HG03103 (cell line): ENCODE measurements around the gene MTF2.

Source experiments
- ATAC-seq: cut with Tn5 transposase; IDR thresholded peaks from one replicate; pipeline ENCODE4 v1.9.1; 2021; ENCODE audit warnings: low read depth; ENCODE audit not compliant: unreplicated experiment

Gene MTF2

DNA sequence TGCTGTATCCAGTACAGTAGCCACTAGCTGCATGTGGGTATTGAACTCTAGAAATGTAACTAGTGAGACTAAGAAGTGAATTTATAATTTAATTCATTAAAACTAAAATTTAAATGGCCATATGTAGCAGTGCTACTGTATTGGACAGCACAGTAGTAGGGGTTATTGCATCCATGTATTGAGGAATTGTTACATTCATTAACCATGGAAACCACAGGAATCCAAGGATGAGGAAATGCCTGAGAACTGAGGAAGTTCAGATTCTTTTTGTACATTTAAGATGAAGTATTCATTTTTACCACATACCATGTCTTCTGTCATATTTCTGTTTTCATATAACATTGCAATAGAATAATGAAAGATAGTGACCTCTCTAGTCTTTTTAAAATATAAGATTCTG lies 2.6 kb downstream of the MTF2 start:
- ATAC-seq = no peak

DNA sequence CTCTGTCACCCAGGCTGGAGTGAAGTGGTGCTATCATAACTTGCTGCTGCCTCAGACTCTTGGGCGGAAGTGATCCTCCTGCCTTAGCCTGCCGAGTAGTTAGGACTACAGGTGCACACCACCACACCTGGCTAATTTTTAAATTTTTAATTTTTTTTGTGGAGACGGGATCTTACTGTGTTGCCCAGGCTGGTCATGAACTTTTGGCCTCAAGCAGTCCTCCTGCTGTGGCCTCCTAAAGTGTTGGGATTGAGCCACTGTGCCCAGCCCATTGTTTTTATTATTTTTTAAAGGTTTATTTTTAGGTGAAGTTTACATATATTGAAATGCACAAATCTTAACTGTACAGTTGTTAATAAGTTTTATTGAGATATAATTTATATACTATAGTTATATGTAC lies 3.2 kb downstream of the MTF2 start:
- ATAC-seq = no peak

DNA sequence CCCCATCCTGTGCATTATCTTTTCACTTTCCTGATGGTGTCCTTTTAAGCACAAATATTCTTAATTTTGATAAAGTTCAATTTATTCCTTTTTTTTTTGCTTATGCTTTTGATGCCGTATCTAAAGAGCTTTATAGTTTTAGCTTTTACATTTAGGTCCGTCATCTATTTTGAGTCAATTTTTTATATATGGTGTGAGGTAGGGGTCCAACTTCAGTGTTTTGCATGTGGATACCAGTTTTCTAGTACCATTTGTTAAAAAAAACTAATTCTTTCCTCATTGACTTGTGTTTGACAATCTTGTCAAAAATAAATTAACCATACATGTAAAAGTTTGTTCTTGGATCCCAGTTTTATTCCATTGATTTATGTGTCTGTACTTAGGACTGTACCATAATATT lies 4.9 kb downstream of the MTF2 start:
- ATAC-seq = no peak

DNA sequence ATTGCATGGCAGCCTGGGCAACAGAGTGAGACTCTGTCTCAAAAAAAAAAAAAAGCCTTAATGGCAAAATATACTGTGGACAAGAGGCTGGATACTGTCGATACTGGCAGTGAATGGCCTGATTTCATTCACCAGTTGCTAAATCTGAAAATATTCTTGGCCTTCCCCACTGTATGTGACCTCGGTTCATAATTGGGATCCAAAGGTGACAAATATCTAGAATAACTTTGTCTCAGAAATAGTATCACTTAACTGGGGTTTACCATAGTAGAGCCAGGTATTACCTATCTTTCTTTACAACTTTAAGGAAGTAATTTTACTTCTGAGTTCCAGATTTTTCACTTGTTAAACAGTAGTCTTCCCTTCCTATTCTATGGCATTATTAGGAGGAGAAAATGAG lies 8.4 kb downstream of the MTF2 start:
- no peak for ATAC-seq

DNA sequence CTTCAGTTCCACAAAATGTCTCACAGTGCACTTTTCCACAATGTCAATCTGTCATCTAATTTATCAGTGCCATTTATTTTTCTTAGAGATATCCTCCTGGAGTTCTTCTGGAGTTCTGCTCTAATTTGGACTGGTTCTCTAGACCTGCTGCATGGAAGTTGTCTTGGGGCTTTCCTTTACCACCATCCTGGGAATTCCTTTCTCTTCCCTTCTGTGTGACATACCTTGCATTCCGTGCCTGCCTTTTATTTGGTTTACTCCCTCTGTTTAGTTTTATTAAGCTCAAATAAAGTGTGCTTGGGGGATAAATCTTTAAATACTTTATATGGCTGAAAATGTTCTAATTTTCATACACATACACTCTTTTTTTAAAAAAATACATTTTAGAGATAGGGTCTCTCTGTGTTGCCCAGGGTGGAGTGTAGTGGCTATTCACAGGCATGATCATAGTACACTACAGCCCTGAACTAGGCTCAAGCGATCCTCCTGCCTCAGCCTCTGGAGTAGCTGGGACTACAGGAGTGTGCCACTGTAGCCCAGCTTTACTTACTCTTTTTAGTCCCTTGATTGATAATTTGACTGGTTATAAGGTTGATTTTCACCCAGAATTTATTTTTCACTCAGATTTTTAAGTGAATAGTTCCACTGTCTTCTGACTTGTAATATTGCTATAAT lies 14.4 kb downstream of the MTF2 start:
- ATAC-seq = no peak

DNA sequence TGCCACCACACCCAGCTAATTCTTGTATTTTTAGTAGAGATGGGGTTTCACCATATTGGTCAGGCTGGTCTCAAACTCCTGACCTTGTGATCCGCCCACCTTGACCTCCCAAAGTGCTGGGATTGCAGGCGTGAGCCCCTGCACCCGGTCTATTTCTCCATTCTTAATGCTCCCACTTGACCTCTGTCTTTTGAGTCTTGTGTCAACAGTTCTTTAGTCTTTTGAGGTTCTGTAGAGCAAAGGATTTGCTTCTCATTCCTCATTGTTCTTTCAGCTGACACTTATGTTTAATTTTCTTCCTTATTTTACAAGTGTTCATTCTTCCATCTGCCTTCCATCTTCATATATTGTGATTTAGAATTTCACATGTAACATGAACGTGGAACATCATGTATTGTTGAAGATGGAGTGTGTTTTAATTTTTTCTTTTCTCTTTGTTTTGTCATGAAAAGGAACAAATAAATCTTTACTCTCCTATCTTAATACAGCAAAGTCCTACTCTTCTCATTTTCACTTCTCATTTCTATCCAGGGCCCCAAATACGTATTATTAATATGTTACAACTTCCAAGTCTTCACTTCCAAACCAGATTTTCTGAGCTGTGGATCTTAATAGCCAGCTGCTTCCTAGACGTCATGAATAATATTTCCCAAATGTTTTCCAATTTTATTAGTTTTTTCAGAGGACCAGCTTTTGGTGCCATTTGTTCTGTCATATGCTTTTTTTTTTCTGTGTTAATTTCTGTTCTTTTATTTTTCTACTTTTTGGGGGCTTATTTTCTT lies 16.9 kb downstream of the MTF2 start:
- no peak for ATAC-seq

DNA sequence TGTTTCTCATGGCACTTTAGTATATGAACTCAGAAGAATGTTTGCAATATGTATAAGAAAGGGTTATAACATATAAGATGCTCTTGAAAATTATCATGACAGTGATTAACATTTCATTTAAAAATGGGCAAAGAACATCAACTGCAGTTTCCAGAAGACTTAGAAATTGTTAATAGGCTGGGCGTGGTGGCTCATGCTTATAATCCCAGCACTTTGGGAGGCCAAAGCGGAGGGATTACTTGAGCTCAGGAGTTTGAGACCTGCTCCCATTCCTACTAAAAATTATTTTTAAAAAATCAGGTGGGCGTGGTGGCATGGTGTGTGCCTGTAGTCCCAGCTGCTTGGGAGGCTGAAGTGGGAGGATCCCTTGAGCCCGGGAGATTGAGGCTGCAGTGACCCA lies 23.1 kb downstream of the MTF2 start:
- no peak for ATAC-seq

DNA sequence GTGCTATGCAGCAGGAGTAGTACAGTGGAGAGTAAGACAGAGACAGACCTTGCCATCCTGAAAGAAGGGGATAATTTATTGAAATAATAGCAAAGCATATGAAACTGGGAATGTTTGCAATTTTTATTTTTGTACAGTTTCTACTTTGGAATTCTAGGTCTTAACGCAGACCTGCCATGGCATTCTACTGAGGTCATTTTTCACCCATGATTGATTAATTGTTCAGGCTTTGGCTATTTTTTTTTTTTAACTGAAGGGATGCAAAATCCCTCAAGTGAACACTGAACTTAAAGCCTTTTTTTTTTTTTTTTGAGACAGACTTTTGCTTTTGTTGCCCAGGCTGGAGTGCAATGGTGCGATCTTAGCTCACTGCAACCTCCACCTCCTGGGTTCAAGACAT lies 27.1 kb downstream of the MTF2 start:
- no peak for ATAC-seq

DNA sequence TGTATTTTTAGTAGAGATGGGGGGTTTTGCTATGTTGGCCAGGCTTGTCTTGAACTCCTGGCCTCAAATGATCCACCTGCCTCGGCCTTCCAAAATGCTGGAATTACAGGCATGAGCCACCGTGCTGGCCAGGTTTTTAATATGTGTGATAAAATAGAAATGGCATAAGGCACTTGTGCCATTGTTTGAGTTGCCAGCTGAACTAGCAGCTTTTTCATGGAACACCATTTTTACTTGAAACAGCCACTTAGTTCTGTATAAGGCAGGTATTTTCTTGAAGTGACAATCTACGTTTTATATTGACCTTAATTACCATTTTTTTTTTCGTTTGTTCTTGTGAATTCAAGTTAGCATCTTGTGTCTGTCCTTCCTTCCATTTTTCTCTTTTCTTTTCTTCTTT lies 28.3 kb downstream of the MTF2 start:
- no peak for ATAC-seq

DNA sequence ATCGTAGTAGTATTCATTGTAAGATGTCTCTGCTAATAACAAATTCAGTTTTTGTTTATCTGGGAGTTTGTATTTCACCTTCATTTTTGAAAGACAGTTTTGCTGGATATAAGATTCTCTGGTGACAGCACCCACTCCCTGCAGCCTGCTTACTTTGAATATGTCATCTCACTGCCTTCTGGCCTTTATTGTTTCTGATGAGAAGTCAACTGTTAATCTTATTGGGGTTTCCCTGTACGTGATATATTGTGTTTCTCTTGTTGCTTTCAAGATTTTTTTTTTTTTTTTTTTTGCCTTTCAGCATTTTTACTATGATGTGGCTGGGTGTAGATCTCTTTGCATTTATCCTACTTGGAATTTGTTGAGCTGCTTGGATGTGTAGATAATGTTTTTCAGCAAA lies 29.3 kb downstream of the MTF2 start:
- ATAC-seq = no peak

DNA sequence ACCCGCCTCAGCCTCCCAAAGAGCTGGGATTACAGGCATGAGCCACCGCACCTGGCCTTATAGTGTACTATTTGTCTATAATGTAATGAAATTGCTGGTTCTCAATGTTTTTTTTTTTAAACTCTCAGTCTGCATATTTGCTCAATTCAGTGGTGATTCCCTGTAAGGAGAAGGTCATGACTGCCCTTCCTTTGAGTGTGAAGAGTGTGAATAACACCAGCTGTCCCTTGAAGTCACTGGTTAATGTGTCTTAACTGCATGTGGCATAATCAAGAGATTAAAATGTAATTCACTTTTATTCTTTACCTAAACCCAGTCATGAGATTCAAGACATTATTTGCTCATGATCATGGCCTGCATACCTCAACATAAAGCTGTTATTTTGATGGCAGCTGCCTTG lies 30.5 kb downstream of the MTF2 start:
- ATAC-seq = no peak

DNA sequence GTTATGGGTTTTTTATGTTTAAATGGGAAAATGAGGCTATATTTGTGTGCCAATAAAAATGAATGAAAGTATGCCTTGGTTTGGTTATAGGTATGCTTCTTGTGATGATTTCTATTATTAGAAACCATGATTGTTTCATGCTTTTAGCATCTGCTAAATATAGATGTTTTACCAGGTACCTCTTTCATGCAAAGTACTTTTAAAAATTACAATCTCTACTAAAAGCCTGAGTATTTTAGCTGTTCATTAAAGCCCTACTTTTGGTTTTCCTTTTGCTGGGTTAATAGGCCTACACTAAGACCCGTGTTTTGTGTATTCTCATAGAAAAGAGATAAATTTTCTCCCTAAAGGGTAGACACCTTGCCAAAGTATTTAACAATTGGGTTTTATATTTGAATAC lies 32.0 kb downstream of the MTF2 start:
- no peak for ATAC-seq

DNA sequence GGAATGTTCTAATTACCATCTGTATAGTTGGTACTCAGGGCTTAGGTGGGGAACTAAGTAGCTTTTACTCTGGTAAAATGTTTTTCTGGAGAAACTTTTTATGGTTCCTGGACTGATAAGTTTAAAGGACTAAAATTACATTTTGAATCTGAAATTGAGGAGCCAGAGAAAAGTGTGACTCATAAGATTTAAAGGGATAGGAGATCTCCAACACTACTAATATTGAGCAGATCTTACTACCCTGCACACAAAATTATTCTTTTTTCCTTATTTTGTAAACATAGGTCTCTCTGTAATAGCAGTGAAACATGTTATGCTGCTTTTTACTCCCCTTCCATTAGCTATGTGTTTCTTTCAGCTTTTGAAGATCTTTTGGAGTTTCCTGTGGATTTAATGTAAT lies 32.5 kb downstream of the MTF2 start:
- no peak for ATAC-seq

DNA sequence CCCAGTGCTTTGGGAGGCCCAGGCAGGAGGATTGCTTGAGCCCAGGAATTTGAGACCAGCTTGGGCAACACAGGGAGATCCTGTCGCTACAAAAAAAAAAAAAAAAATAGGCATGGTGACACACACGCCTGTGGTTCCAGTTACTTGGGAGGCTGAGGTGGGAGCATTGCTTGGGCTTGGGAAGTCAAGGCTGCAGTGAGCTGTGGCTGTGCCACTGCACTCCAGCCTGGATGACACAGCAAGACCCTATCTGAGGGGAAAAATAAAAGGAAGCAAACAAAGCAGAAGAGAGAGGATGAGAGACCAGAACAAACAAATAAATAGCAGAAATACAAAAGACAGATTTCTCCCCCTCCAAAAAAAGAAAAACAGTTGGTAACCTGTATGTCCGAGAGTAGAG lies 34.0 kb downstream of the MTF2 start:
- ATAC-seq = no peak

DNA sequence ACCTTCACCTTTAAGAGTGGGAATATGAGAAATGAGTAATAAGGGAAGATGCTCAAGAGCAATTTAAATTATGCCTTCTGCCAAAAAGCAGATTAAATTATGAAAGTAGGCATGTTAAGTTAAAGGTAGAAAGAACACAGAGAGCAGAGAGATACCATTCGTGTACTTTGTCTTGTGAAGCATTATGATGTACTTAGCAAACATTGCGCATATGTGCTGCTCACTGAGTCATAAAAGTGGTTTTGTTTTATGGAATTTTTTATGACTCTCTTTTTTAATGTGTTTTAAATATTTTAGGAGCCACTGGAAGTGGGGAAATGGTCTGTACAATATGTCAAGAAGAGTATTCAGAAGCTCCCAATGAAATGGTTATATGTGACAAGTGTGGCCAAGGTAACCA lies 35.3 kb downstream of the MTF2 start:
- no peak for ATAC-seq

DNA sequence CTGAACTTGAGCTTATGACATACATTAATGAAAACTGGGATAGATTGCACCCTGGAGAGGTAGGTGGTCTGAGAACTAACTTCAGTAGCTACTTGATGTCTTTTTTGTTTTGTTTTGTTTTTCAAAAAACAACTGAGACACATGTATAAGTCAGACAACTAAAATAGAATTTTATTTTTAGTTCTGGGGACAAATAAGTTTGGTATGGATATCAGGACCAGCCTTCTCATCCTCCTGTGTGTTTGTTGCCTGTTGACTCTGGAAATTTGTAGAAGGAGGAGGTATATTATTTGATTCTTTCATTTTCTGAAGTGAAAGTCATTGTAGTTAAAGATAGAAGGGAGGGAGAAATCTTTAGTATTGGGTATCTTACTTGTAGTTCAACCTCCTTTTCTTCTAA lies 41.5 kb downstream of the MTF2 start:
- no peak for ATAC-seq

DNA sequence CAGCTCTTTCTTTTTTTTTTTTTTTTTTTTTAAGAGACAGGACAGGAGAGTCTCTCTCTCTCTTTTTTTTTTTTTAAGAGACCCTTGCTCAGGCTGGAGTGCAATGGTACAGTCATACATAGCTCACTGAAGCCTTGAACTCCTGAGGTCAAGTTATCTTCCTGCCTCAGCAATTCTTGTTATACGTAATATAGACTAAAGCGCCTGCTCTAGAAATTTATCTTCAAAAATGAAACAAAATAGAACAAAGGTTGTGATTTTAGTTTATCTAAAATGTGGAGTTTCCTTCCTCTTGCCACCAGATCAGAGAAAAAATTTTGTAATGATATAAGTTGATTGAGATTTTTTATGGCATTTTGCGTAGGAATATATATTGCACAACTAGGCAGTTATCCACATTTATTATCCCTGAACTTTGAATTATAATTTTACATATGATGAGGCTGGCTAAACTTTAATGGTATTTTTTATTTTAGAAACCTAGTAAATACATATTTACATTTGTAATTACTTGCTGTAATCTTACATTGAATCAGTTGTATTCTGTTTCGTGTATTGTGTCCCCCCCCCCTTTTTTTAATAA lies 44.2 kb downstream of the MTF2 start:
- no peak for ATAC-seq

DNA sequence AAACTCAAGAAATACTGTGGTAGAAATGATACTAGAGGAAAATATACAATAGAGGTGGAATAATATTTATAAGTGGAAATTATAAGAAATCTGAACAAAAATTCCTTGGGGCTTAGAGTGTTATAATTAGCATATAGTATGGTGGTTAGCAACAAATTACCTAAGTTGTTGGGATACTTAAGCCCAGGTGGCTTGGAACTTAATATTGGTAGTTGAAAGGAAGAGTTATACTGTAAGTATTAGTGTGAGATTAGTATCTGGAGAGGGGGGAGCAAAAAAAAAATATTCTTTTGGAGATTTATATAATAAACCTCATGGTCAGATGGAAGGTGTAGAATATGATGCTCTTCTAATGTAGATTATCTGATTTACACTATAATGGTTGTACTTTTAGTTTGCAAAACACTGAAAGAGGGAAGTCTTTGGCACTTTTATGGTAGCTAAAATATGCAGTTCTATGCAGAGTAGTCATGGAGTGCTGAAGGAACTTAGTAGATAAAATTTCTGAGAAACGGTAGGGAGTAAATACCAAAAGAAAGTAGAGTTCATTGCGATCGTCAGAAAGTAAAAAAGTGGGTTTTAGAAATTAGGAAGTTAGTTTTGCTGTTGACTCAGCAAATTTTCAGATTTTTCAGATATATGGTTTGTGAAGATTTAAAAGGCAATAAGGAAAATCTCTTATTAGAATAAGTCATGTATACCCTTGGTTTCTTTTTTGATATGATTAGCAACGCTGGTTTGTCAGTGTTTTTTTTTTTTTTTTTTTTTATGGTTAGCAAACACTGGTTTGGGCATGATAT lies 45.7 kb downstream of the MTF2 start:
- no peak for ATAC-seq

DNA sequence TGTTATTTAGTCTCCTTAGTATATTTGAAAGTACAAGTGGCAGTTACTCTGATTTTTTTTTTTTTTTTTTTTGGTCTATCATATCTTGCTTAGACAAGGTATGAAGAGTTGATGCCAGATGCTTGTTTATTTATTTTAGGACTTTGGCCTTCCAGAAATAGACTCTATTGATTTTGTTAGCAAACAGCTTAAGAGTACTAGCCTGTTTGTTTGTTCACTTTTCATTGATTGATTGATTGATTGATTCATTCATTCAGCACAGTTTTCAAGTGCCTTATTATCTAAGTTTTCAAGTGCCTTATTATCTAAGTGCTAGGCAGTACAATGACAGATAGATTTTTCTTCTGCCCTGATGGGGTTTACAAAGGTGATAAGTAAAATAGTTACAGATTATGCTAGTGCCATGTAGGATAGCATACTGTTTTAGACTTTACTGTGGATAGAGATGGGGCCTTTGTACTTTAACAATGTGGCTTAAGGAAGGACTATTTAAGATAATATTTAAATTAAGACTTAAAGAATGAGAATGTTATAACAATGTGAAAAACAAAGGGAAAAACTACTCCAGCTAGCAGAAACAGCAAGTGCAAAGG lies 50.5 kb downstream of the MTF2 start:
- no peak for ATAC-seq

DNA sequence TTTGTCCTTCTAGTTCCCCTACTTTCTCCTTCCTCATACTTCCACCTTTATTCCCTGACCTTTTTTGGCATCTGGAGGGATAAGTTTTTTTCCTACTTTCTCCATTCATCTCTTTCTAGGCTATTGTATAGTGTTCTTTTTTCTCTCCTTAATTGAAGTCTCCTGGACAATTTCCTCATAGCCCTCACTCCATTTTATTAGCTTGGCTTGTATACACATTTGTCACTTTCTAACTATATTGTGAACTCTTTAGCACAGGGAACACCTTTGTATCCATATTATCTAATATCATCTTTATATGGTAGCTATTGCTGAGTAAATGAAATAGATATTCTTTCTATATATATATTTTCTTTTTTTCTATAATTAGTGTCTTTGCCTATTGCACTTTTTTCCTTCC lies 53.6 kb downstream of the MTF2 start:
- no peak for ATAC-seq

DNA sequence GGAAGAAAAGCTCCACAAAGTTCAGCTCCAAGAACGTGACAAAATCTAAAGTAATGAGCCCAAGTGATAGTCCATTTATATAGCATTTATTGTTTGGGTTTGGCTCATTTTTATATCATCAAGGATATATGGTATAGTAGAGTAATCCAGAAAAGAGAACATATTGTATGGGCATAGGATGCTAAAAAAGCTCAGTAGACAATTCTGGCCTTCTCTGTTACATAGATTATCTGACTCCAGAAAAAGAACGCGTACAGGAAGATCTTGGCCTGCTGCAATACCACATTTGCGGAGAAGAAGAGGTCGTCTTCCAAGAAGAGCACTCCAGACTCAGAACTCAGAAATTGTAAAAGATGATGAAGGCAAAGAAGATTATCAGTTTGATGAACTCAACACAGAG lies 57.4 kb downstream of the MTF2 start:
- no peak for ATAC-seq
